A549 (cell line): Measurements from ENCODE around the gene NDUFS8. TPM values are rescaled to one million over a fixed set of nuclear protein-coding genes. Genes with fewer than 3 reads are reported as not detected.

ENCODE experiments used
- CHD4 ChIP-seq: fragments of 200-600 bp; sonication (generic); IDR thresholded peaks from 2 replicates; pipeline ENCODE4 v1.6.1; 2016; ENCODE audit warnings: antibody characterized with exemption, mild to moderate bottlenecking, borderline replicate concordance
- ZC3H11A ChIP-seq: fragments of 450-650 bp; IDR thresholded peaks from 2 replicates; pipeline ENCODE4 v1.6.1; 2014; ENCODE audit warnings: antibody characterized with exemption, mild to moderate bottlenecking
- polyA plus RNA-seq, 4 experiments: library from polyadenylated mRNA; depleted of rRNA in 3 of 4; stranded (reverse); fragments of >200 nt; fragmentation: RNase III in 1 of 4; extraction: RNeasy Plus Mini Kit Qiagen cat#74134 plus additional on column Dnase treatment in 1 of 4; gene quantifications; 2 replicates in 3 of 4; 3 replicates in 1 of 4; pipeline ENCODE4 v1.2.3, GENCODE V29; 2011 to 2017
- small RNA-seq, 6 experiments: library from RNA; depleted of rRNA; stranded (forward); fragments of <200 nt; gene quantifications; one replicate each; pipeline ENCODE3, GENCODE V24; 2012
- TF ChIP-seq, protein P1 (sequence below): IDR thresholded peaks from 2 replicates; pipeline ENCODE4 v1.6.1; 2012

The NDUFS8 gene
- polyA plus RNA-seq, 2 of the 4 experiments (the other 2 are of a cell fraction) = 71.0 to 298 TPM

GRCh38 chr11:68083517-68083916, 53.0 kb downstream of the NDUFS8 start (continued):
- TF ChIP-seq CHD4 (no peak), ZC3H11A (no peak)
- TF ChIP-seq, protein P1, sequence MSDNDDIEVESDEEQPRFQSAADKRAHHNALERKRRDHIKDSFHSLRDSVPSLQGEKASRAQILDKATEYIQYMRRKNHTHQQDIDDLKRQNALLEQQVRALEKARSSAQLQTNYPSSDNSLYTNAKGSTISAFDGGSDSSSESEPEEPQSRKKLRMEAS = no peak

Small RNA genes within 50 kb of the gene (small RNA-seq; reads per million reads assigned to genes)
- gene MIR6753 = 0 reads per million in 6 experiments

Other genes starting within 250 kb of the NDUFS8 start
- 49.4 and 55.5 TPM in 2 replicates for gene UNC93B1, start 26.6 kb upstream of the NDUFS8 start, polyA plus RNA-seq (2011; rRNA removed)
- gene UNC93B1, start 26.6 kb upstream of the NDUFS8 start, polyA plus RNA-seq (2017; fragmentation: RNase III; extraction: RNeasy Plus Mini Kit Qiagen cat#74134 plus additional on column Dnase treatment) = 43.7 to 51.2 TPM (median 47.1 TPM) in 3 replicates
- 109 and 130 TPM in 2 replicates for gene ALDH3B1, start 20.4 kb upstream of the NDUFS8 start, polyA plus RNA-seq (2011; rRNA removed)
- 93.7 to 104 TPM (median 94.4 TPM) in 3 replicates for gene ALDH3B1, start 20.4 kb upstream of the NDUFS8 start, polyA plus RNA-seq (2017; fragmentation: RNase III; extraction: RNeasy Plus Mini Kit Qiagen cat#74134 plus additional on column Dnase treatment)
- 36.3 and 49.4 TPM in 2 replicates for gene TCIRG1, start 8.3 kb downstream of the NDUFS8 start, polyA plus RNA-seq (2011; rRNA removed)
- gene TCIRG1, start 8.3 kb downstream of the NDUFS8 start, polyA plus RNA-seq (2017; fragmentation: RNase III; extraction: RNeasy Plus Mini Kit Qiagen cat#74134 plus additional on column Dnase treatment) = 94.9 to 120 TPM (median 115 TPM) in 3 replicates
- 19.4 and 21.7 TPM in 2 replicates for gene CHKA, start 90.7 kb downstream of the NDUFS8 start, polyA plus RNA-seq (2011; rRNA removed)
- 11.1 to 15.9 TPM (median 14.2 TPM) in 3 replicates for gene CHKA, start 90.7 kb downstream of the NDUFS8 start, polyA plus RNA-seq (2017; fragmentation: RNase III; extraction: RNeasy Plus Mini Kit Qiagen cat#74134 plus additional on column Dnase treatment)
- 25.6 and 27.1 TPM in 2 replicates for gene KMT5B, start 182.6 kb downstream of the NDUFS8 start, polyA plus RNA-seq (2011; rRNA removed)
- 15.2 to 17.9 TPM (median 17.4 TPM) in 3 replicates for gene KMT5B, start 182.6 kb downstream of the NDUFS8 start, polyA plus RNA-seq (2017; fragmentation: RNase III; extraction: RNeasy Plus Mini Kit Qiagen cat#74134 plus additional on column Dnase treatment)
- gene C11orf24, start 241.3 kb downstream of the NDUFS8 start, polyA plus RNA-seq (2011; rRNA removed) = 29.4 and 30.6 TPM in 2 replicates
- gene C11orf24, start 241.3 kb downstream of the NDUFS8 start, polyA plus RNA-seq (2017; fragmentation: RNase III; extraction: RNeasy Plus Mini Kit Qiagen cat#74134 plus additional on column Dnase treatment) = 43.8 to 47.8 TPM (median 44.0 TPM) in 3 replicates